ENCODE measurements around the gene SIRT2.

Gene SIRT2

DNA sequence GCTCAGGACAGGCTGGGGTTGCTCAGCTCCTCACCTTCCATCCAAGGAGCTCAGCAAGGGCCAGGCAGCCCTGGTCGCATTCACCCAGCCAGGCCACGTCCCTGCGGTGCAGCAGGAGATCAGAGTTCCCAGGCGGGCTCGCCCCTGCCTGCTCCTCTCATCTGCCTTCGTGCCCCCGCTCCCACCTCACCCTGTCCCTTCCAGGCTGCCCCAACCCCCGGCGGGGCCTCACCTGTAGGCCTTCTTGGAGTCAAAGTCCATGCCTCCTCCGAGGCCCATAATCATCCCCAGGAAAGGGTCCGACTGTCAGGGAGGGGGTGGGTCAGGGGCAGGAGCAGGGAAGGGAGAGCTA lies 20.0 kb downstream of the SIRT2 start:
- no peaks in the 10 kb centered on the region for H4K20me1 ChIP-seq (ENCODE audit: insufficient read depth, low read length, poor library complexity, severe bottlenecking)
- no peaks in the 10 kb centered on the region for H3K9me3 ChIP-seq (ENCODE audit: insufficient read depth, low read depth, low read length)
- no peaks in the 10 kb centered on the region for H3K36me3 ChIP-seq (ENCODE audit: insufficient read depth, low read length)
- H3K4me1 ChIP-seq (ENCODE audit: insufficient read depth, low read length, poor library complexity, severe bottlenecking) = peaks cover 35% of the 10 kb centered on the region
- H3K9ac ChIP-seq (ENCODE audit: low read depth, low read length, poor library complexity, severe bottlenecking) = peak overlapping the region; percentile 94
- no peaks in the 10 kb centered on the region for H3K9me2 ChIP-seq (replicated peaks; ENCODE audit: low read depth, low read length)
- H3K4me2 ChIP-seq (ENCODE audit: low read depth, low read length, poor library complexity, severe bottlenecking) = peak overlapping the region; percentile 94
- H3K27me3 ChIP-seq (ENCODE audit: insufficient read depth, low read length, poor library complexity, severe bottlenecking) = no peaks in the 10 kb centered on the region
- TF ChIP-seq, protein P1, sequence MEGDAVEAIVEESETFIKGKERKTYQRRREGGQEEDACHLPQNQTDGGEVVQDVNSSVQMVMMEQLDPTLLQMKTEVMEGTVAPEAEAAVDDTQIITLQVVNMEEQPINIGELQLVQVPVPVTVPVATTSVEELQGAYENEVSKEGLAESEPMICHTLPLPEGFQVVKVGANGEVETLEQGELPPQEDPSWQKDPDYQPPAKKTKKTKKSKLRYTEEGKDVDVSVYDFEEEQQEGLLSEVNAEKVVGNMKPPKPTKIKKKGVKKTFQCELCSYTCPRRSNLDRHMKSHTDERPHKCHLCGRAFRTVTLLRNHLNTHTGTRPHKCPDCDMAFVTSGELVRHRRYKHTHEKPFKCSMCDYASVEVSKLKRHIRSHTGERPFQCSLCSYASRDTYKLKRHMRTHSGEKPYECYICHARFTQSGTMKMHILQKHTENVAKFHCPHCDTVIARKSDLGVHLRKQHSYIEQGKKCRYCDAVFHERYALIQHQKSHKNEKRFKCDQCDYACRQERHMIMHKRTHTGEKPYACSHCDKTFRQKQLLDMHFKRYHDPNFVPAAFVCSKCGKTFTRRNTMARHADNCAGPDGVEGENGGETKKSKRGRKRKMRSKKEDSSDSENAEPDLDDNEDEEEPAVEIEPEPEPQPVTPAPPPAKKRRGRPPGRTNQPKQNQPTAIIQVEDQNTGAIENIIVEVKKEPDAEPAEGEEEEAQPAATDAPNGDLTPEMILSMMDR (conservative IDR thresholded peaks at IDR 0.05; ENCODE audit: low read length) = no peak
- TF ChIP-seq EZH2phosphoT487 (IDR thresholded peaks at IDR 0.05; ENCODE audit: borderline replicate concordance) = no peak
- peaks cover 24% of the 10 kb centered on the region for H3F3A ChIP-seq (ENCODE audit: low read depth)
- H3K79me2 ChIP-seq (ENCODE audit: insufficient read depth, low read length) = no peaks in the 10 kb centered on the region
- H3K4me3 ChIP-seq (ENCODE audit: low read length, poor library complexity, severe bottlenecking) = peak overlapping the region; percentile 72
- H2AFZ ChIP-seq (ENCODE audit: low read length) = no peak overlapping the region

DNA sequence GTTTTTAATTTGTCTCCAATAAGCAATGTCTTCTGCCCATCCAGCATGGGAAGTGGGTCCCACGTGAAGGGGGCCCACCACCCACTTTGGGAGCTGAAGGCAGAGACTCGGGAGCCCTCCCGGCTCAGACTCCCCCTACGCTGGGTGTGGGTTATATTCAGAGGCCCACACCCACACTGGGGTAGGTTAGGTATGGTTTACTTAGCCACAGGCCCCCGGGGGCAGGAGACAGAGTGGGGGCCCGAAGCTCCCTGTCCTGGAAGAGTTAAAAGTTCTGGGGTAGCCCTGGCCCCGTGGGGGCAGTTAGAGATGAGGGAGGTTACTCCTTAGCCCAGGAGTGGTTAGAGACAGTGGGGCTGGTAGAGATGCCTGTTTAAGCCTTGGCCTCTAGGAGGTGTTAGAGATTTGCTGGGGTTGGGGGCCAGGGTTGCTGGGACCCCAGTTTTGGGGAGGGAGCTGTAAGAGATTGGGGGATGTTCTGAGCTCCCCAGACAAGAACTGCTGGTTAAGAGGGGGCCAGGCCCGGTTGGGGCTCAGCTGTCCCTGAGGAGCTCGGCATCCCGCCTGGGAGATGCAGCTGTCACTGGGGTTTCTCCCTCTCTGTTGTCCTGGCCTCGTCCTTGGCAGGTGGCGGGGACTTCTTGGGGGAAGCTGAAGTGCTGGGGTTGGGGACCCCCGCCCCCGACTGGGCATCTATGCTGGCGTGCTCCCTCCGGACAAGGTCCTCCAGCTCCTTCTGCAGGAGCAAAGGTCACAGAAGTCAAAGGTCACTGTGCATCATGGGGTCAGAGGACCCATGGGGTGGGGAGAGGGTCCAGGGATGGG lies 20.6 kb downstream of the SIRT2 start:
- Histone ChIP-seq H3K36me3 (ENCODE audit: insufficient read depth, low read length) (no peaks in the 10 kb centered on the region), H3K9ac (ENCODE audit: low read depth, low read length, poor library complexity, severe bottlenecking) (peak overlapping the region; percentile 94), H3K4me3 (ENCODE audit: low read length, poor library complexity, severe bottlenecking) (peak overlapping the region; percentile 72), H3K9me3 (ENCODE audit: insufficient read depth, low read depth, low read length) (no peaks in the 10 kb centered on the region), H3K4me2 (ENCODE audit: low read depth, low read length, poor library complexity, severe bottlenecking) (peak overlapping the region; percentile 94), H3K4me1 (ENCODE audit: insufficient read depth, low read length, poor library complexity, severe bottlenecking) (peaks cover 35% of the 10 kb centered on the region), H3K9me2 (replicated peaks; ENCODE audit: low read depth, low read length) (no peaks in the 10 kb centered on the region), H3K79me2 (ENCODE audit: insufficient read depth, low read length) (no peaks in the 10 kb centered on the region), H3K27me3 (ENCODE audit: insufficient read depth, low read length, poor library complexity, severe bottlenecking) (no peaks in the 10 kb centered on the region), H2AFZ (ENCODE audit: low read length) (peak overlapping the region; percentile 18; the same call in 1 of the 2 replicates), H3F3A (ENCODE audit: low read depth) (peaks cover 24% of the 10 kb centered on the region), H4K20me1 (ENCODE audit: insufficient read depth, low read length, poor library complexity, severe bottlenecking) (no peaks in the 10 kb centered on the region)
- TF ChIP-seq EZH2phosphoT487 (IDR thresholded peaks at IDR 0.05; ENCODE audit: borderline replicate concordance) = no peak
- TF ChIP-seq, protein P1 (conservative IDR thresholded peaks at IDR 0.05; ENCODE audit: low read length) = peak; percentile 40

DNA sequence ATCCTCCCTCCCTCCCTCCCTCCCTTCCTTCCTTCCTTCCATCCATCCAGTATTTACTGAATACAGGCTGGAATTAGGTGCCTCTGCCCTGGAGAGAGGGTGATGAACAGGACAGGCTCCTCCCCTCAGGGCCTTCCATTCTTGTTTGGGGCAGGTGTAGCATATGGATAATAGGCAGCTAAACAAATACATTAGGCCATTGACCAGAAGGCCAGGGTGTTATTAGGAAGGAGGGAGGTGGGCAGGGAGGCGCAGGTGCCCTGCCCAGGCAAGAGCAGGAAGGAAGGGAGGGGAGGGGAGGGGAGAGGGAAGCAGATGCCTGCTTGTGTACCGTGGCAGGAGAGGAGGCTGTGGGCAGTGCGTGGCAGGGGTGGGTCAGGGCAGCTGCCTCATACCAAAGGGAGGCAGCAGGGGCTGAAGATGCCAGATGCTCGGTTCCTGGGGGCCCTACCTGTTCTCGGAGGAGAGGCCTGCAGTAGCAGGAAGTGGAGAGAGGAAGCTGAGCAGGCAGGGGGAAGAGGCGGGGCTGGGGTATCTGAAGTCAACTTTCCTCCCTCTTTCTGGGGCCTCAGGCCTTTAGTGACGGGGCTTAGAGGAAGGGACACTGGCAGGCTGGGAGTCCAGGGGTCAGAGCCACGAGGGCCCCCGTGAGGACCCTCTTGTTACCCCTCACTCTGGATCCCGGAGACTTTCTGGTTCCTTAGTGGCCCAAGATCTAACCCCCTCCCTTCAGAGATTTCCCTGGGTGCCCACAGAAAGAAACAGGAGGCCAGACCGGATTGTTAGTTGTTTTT lies 21.4 kb downstream of the SIRT2 start, which contains the start of gene RINL:
TSS of gene RINL (minus strand) at position 495 of the 794 bp plus-strand sequence. CDS start 1,533 bp downstream, outside the sequence.
- Histone ChIP-seq H3K9me3 (ENCODE audit: insufficient read depth, low read depth, low read length) (no peaks in the 10 kb centered on the region), H4K20me1 (ENCODE audit: insufficient read depth, low read length, poor library complexity, severe bottlenecking) (no peaks in the 10 kb centered on the region), H3K4me3 (ENCODE audit: low read length, poor library complexity, severe bottlenecking) (peak within 1 kb of the TSS; percentile 72), H2AFZ (ENCODE audit: low read length) (peak within 1 kb of the TSS; percentile 18; the same call in 1 of the 2 replicates), H3K36me3 (ENCODE audit: insufficient read depth, low read length) (no peaks in the 10 kb centered on the region), H3K9ac (ENCODE audit: low read depth, low read length, poor library complexity, severe bottlenecking) (peak within 1 kb of the TSS; percentile 94), H3K27me3 (ENCODE audit: insufficient read depth, low read length, poor library complexity, severe bottlenecking) (no peaks in the 10 kb centered on the region), H3F3A (ENCODE audit: low read depth) (peaks cover 24% of the 10 kb centered on the region), H3K9me2 (replicated peaks; ENCODE audit: low read depth, low read length) (no peaks in the 10 kb centered on the region), H3K79me2 (ENCODE audit: insufficient read depth, low read length) (no peaks in the 10 kb centered on the region), H3K4me2 (ENCODE audit: low read depth, low read length, poor library complexity, severe bottlenecking) (peak within 1 kb of the TSS; percentile 94), H3K4me1 (ENCODE audit: insufficient read depth, low read length, poor library complexity, severe bottlenecking) (peaks cover 35% of the 10 kb centered on the region)
- TF ChIP-seq, protein P1 (conservative IDR thresholded peaks at IDR 0.05; ENCODE audit: low read length) = no peak
- TF ChIP-seq EZH2phosphoT487 (IDR thresholded peaks at IDR 0.05; ENCODE audit: borderline replicate concordance) = no peak

All from Loucy (cell line).